ENCODE measurements around the gene MORN1.

Gene MORN1

DNA sequence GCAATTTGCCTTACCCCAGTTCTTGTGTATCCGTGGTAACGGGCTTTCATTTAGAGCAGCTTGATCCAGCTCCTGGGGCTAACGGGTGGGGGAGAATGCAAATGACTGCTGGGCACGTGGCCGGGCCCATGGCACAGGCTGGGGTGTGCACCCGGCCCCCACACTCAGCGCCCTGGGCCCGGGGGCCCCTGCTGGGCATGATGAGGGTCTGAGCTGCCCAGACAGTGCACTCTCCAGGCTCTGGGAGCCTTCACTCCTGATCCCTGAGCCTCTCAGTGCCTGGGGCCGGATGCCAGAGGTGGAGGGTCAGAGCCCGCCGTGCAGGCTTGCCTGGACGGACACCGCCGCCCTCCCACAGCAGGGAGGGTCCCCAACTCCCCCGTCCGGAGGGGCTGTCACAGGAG lies 41.1 kb upstream of the MORN1 start:
- TF ChIP-seq ZFP30 (CRISPR knock-in tag; IDR thresholded peaks at IDR 0.05) (no peak), ZC3H10 (CRISPR knock-in tag; IDR thresholded peaks at IDR 0.05) (no peak), CREB5 (CRISPR knock-in tag; IDR thresholded peaks at IDR 0.05; ENCODE audit: low read depth) (no peak)
- TF ChIP-seq, protein P1, sequence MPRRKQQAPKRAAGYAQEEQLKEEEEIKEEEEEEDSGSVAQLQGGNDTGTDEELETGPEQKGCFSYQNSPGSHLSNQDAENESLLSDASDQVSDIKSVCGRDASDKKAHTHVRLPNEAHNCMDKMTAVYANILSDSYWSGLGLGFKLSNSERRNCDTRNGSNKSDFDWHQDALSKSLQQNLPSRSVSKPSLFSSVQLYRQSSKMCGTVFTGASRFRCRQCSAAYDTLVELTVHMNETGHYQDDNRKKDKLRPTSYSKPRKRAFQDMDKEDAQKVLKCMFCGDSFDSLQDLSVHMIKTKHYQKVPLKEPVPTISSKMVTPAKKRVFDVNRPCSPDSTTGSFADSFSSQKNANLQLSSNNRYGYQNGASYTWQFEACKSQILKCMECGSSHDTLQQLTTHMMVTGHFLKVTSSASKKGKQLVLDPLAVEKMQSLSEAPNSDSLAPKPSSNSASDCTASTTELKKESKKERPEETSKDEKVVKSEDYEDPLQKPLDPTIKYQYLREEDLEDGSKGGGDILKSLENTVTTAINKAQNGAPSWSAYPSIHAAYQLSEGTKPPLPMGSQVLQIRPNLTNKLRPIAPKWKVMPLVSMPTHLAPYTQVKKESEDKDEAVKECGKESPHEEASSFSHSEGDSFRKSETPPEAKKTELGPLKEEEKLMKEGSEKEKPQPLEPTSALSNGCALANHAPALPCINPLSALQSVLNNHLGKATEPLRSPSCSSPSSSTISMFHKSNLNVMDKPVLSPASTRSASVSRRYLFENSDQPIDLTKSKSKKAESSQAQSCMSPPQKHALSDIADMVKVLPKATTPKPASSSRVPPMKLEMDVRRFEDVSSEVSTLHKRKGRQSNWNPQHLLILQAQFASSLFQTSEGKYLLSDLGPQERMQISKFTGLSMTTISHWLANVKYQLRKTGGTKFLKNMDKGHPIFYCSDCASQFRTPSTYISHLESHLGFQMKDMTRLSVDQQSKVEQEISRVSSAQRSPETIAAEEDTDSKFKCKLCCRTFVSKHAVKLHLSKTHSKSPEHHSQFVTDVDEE (CRISPR knock-in tag; IDR thresholded peaks at IDR 0.05) = no peak
- ATAC-seq = no peak

DNA sequence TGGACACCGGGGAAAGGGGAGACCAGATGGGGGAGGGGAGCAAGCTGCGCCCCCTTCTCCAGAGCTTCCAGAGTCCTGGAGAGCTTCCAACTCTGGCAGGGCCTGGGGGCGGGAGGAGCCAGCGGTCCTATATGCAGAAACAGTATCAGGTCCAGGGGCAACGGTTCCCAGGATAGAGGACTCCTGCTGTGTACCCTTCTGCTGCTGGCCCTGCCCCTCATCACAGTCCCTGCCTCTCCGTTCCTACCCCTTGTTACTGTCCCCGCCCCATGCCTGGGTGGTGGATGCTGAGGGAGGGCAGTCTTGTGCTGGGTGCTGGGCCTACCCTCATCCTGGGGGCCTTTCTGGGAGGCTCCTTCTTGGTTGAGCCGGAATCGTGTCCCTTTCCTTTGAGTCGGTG lies 40.2 kb upstream of the MORN1 start:
- no peak for TF ChIP-seq TCF4 (CRISPR knock-in tag; IDR thresholded peaks at IDR 0.05; ENCODE audit: borderline replicate concordance)
- no peak for TF ChIP-seq ZNF70 (CRISPR knock-in tag; IDR thresholded peaks at IDR 0.05)
- TF ChIP-seq OSR1 (CRISPR knock-in tag; IDR thresholded peaks at IDR 0.05) = no peak
- TF ChIP-seq ISL1 (CRISPR knock-in tag; IDR thresholded peaks at IDR 0.05) = no peak
- no peak for TF ChIP-seq ZNF565 (CRISPR knock-in tag; conservative IDR thresholded peaks at IDR 0.05; ENCODE audit: low read depth)
- no peak for TF ChIP-seq PATZ1 (CRISPR knock-in tag; IDR thresholded peaks at IDR 0.05; ENCODE audit: borderline replicate concordance)
- TF ChIP-seq PPARA (CRISPR knock-in tag; IDR thresholded peaks at IDR 0.05; ENCODE audit: borderline replicate concordance) = no peak
- ATAC-seq = no peak

GRCh38 chr1:2431103-2431502 lies 39.7 kb upstream of the MORN1 start:
- ATAC-seq = no peak
- TF ChIP-seq ISL1 (CRISPR knock-in tag; IDR thresholded peaks at IDR 0.05) (no peak), ZC3H10 (CRISPR knock-in tag; IDR thresholded peaks at IDR 0.05) (no peak), OSR1 (CRISPR knock-in tag; IDR thresholded peaks at IDR 0.05) (no peak), ARNTL (CRISPR knock-in tag; IDR thresholded peaks at IDR 0.05; ENCODE audit: borderline replicate concordance, low read depth) (no peak), ZNF70 (CRISPR knock-in tag; IDR thresholded peaks at IDR 0.05) (no peak), ZNF8 (CRISPR knock-in tag; IDR thresholded peaks at IDR 0.05) (no peak), RARB (CRISPR knock-in tag; IDR thresholded peaks at IDR 0.05) (no peak), PATZ1 (CRISPR knock-in tag; IDR thresholded peaks at IDR 0.05; ENCODE audit: borderline replicate concordance) (no peak), ESRRG (CRISPR knock-in tag; IDR thresholded peaks at IDR 0.05) (no peak), TCF4 (CRISPR knock-in tag; IDR thresholded peaks at IDR 0.05; ENCODE audit: borderline replicate concordance) (no peak), ZNF565 (CRISPR knock-in tag; conservative IDR thresholded peaks at IDR 0.05; ENCODE audit: low read depth) (no peak), CREB5 (CRISPR knock-in tag; IDR thresholded peaks at IDR 0.05; ENCODE audit: low read depth) (no peak), TOX (CRISPR knock-in tag; IDR thresholded peaks at IDR 0.05; ENCODE audit: borderline replicate concordance) (no peak), BACH2 (CRISPR knock-in tag; IDR thresholded peaks at IDR 0.05; ENCODE audit: borderline replicate concordance) (no peak)
- TF ChIP-seq, protein P2, sequence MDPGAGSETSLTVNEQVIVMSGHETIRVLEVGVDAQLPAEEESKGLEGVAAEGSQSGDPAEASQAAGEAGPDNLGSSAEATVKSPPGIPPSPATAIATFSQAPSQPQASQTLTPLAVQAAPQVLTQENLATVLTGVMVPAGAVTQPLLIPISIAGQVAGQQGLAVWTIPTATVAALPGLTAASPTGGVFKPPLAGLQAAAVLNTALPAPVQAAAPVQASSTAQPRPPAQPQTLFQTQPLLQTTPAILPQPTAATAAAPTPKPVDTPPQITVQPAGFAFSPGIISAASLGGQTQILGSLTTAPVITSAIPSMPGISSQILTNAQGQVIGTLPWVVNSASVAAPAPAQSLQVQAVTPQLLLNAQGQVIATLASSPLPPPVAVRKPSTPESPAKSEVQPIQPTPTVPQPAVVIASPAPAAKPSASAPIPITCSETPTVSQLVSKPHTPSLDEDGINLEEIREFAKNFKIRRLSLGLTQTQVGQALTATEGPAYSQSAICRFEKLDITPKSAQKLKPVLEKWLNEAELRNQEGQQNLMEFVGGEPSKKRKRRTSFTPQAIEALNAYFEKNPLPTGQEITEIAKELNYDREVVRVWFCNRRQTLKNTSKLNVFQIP (CRISPR knock-in tag; IDR thresholded peaks at IDR 0.05; ENCODE audit: borderline replicate concordance, low read depth) = no peak
- TF ChIP-seq, protein P3, sequence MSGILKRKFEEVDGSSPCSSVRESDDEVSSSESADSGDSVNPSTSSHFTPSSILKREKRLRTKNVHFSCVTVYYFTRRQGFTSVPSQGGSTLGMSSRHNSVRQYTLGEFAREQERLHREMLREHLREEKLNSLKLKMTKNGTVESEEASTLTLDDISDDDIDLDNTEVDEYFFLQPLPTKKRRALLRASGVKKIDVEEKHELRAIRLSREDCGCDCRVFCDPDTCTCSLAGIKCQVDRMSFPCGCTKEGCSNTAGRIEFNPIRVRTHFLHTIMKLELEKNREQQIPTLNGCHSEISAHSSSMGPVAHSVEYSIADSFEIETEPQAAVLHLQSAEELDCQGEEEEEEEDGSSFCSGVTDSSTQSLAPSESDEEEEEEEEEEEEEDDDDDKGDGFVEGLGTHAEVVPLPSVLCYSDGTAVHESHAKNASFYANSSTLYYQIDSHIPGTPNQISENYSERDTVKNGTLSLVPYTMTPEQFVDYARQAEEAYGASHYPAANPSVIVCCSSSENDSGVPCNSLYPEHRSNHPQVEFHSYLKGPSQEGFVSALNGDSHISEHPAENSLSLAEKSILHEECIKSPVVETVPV (CRISPR knock-in tag; IDR thresholded peaks at IDR 0.05) = no peak
